ENCODE data around the gene SLC38A9. TPM values are rescaled to one million over a fixed set of nuclear protein-coding genes. Genes with fewer than 3 reads are reported as not detected.

SLC38A9 gene
- total RNA-seq, 1 donor from 2014 or later = 7.0 TPM

GRCh38 chr5:55714749-55715148 lies 2.6 kb upstream of the SLC38A9 start:
- intact Hi-C loops (cut with micrococcal nuclease) = no loop called here
- TF ChIP-seq CTCF (IDR thresholded peaks at IDR 0.05; ENCODE audit: borderline replicate concordance) = no peak
- DNase-seq = no peak
- no peak overlapping the region for H3K27ac ChIP-seq (replicated peaks)
- no peak overlapping the region for H3K4me3 ChIP-seq
- H3K4me1 ChIP-seq = peaks cover 20% of the 10 kb centered on the region
- H3K9me3 ChIP-seq (replicated peaks) = no peaks in the 10 kb centered on the region
- H3K27me3 ChIP-seq (ENCODE audit: low read depth) = no peaks in the 10 kb centered on the region
- H3K36me3 ChIP-seq = no peaks in the 10 kb centered on the region

- H3K4me3 ChIP-seq = no peak overlapping the region
- TF ChIP-seq CTCF (IDR thresholded peaks at IDR 0.05; ENCODE audit: borderline replicate concordance) = peak; percentile 9
Measured at GRCh38 chr5:55714339-55714738, 2.2 kb upstream of the SLC38A9 start.

GRCh38 chr5:55713871-55714270 lies 1.7 kb upstream of the SLC38A9 start:
- H3K4me1 ChIP-seq = peaks cover 20% of the 10 kb centered on the region

More at GRCh38 chr5:55714339-55714738, 2.2 kb upstream of the SLC38A9 start:
- DNase-seq = no peak
- Histone ChIP-seq H3K36me3 (peaks cover 2% of the 10 kb centered on the region), H3K9me3 (replicated peaks) (no peaks in the 10 kb centered on the region), H3K27ac (replicated peaks) (no peak overlapping the region), H3K4me1 (peaks cover 20% of the 10 kb centered on the region), H3K27me3 (ENCODE audit: low read depth) (no peaks in the 10 kb centered on the region)
- intact Hi-C loops (cut with micrococcal nuclease) = no loop called here

GRCh38 chr5:55711507-55712022 lies 559 bp downstream of the SLC38A9 start:
- H3K4me1 ChIP-seq = peaks cover 20% of the 10 kb centered on the region

More at GRCh38 chr5:55713871-55714270, 1.7 kb upstream of the SLC38A9 start:
- no peaks in the 10 kb centered on the region for H3K27me3 ChIP-seq (ENCODE audit: low read depth)
- intact Hi-C loops (cut with micrococcal nuclease) = no loop called here
- no peaks in the 10 kb centered on the region for H3K9me3 ChIP-seq (replicated peaks)
- H3K4me3 ChIP-seq = no peak overlapping the region
- H3K27ac ChIP-seq (replicated peaks) = no peak overlapping the region
- no peak for TF ChIP-seq CTCF (IDR thresholded peaks at IDR 0.05; ENCODE audit: borderline replicate concordance)
- no peak for DNase-seq
- peaks cover 4% of the 10 kb centered on the region for H3K36me3 ChIP-seq

GRCh38 chr5:55708732-55709131 lies 3.4 kb downstream of the SLC38A9 start:
- TF ChIP-seq CTCF (IDR thresholded peaks at IDR 0.05; ENCODE audit: borderline replicate concordance) = no peak
- intact Hi-C loops (cut with micrococcal nuclease) = no loop called here
- H3K27ac ChIP-seq (replicated peaks) = no peak overlapping the region
- peaks cover 16% of the 10 kb centered on the region for H3K36me3 ChIP-seq
- no peak for DNase-seq
- no peaks in the 10 kb centered on the region for H3K9me3 ChIP-seq (replicated peaks)
- H3K27me3 ChIP-seq (ENCODE audit: low read depth) = no peaks in the 10 kb centered on the region
- peaks cover 20% of the 10 kb centered on the region for H3K4me1 ChIP-seq
- H3K4me3 ChIP-seq = no peak overlapping the region

More at GRCh38 chr5:55711507-55712022, 559 bp downstream of the SLC38A9 start:
- Histone ChIP-seq H3K36me3 (peaks cover 16% of the 10 kb centered on the region), H3K4me3 (peak overlapping the region; percentile 92), H3K9me3 (replicated peaks) (no peaks in the 10 kb centered on the region), H3K27me3 (ENCODE audit: low read depth) (no peaks in the 10 kb centered on the region), H3K27ac (replicated peaks) (peak overlapping the region; percentile 73)
- intact Hi-C loops (cut with micrococcal nuclease) = no loop called here
- no peak for TF ChIP-seq CTCF (IDR thresholded peaks at IDR 0.05; ENCODE audit: borderline replicate concordance)
- no peak for DNase-seq
